ENCODE data around the gene KIF4A.

GRCh38 chrX:70252491-70252890, 37.4 kb upstream of the KIF4A start:
- TF ChIP-seq CTCF (IDR thresholded peaks at IDR 0.05; ENCODE audit: low read length) = no peak
- no peak for TF ChIP-seq EZH2 (optimal IDR thresholded peaks at IDR 0.05; ENCODE audit: low read depth, low read length)
- TF ChIP-seq EZH2phosphoT487 (IDR thresholded peaks at IDR 0.05; ENCODE audit: low read length) = no peak

All from MM.1S (cell line).